ENCODE data around the gene OR1C1. TPM values are rescaled to one million over a fixed set of nuclear protein-coding genes. Genes with fewer than 3 reads are reported as not detected.
"Not testable (repeated sequence)": the region's sequence is repeated elsewhere in the genome, so short reads cannot be mapped to it uniquely, and the experiment has no call there.

Gene OR1C1, protein sequence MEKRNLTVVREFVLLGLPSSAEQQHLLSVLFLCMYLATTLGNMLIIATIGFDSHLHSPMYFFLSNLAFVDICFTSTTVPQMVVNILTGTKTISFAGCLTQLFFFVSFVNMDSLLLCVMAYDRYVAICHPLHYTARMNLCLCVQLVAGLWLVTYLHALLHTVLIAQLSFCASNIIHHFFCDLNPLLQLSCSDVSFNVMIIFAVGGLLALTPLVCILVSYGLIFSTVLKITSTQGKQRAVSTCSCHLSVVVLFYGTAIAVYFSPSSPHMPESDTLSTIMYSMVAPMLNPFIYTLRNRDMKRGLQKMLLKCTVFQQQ
- total RNA-seq = not detected

DNA sequence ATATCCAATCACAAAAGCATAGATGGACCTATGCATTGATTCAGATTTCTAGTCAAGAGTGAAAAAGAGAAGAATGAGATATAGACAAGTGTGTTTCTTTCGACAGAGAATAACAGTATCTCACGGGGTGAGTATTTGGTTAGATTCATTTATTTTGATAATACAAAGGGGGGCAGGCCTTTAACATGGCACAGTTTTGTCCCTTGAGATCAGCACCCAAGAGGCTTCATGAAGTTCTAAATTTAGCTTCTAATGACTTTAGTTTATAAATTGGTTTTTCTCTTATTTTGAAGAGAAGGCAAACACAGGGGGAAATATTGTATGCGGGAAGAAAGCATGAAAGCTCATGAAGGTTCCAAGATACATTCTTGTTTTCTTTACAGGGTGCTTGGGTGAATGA is at the start of gene OR1C1:
TSS of gene OR1C1 (minus strand) at position 101 of the 400 bp plus-strand sequence. CDS start 2,150 bp downstream, outside the sequence.
- no peak within 1 kb of the TSS for H3K27ac ChIP-seq
- no peaks in the 10 kb centered on the region for H3K27me3 ChIP-seq (replicated peaks; ENCODE audit: insufficient read depth)
- TF ChIP-seq, protein P1, sequence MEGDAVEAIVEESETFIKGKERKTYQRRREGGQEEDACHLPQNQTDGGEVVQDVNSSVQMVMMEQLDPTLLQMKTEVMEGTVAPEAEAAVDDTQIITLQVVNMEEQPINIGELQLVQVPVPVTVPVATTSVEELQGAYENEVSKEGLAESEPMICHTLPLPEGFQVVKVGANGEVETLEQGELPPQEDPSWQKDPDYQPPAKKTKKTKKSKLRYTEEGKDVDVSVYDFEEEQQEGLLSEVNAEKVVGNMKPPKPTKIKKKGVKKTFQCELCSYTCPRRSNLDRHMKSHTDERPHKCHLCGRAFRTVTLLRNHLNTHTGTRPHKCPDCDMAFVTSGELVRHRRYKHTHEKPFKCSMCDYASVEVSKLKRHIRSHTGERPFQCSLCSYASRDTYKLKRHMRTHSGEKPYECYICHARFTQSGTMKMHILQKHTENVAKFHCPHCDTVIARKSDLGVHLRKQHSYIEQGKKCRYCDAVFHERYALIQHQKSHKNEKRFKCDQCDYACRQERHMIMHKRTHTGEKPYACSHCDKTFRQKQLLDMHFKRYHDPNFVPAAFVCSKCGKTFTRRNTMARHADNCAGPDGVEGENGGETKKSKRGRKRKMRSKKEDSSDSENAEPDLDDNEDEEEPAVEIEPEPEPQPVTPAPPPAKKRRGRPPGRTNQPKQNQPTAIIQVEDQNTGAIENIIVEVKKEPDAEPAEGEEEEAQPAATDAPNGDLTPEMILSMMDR (IDR thresholded peaks at IDR 0.05) = no peak
- no peaks in the 10 kb centered on the region for H3K4me1 ChIP-seq (ENCODE audit: control insufficient read depth in 1 of 2, low read depth in 2 of 2)
- no peak within 1 kb of the TSS for H3K4me3 ChIP-seq
- ATAC-seq (ENCODE audit: insufficient number of reproducible peaks, low FRiP score, low read depth) = no peak
- H3K9me3 ChIP-seq = no peaks in the 10 kb centered on the region
- H3K36me3 ChIP-seq = no peaks in the 10 kb centered on the region
- no peak for DNase-seq (ENCODE audit: low spot score)

DNA sequence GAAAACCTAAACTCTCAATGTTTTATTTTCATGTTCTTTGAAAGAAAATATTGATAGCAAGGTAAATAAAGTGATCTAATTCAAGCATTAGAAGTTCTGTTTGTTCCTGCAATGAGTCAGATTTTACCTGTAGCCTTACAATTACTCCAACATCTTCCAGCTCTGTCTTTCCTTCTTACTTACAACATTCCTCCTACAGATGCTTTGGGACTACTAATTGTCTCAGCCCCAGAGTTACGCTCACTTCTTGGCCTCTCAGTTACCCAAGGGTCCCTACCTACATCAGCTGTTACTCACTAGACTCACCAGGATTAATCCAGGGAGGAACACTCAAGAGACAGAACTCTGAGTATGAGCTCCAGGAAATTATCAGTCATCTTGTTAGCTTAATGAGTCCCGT is 37.2 kb upstream of the OR1C1 start:
- DNase-seq (ENCODE audit: low spot score) = no peak

DNA sequence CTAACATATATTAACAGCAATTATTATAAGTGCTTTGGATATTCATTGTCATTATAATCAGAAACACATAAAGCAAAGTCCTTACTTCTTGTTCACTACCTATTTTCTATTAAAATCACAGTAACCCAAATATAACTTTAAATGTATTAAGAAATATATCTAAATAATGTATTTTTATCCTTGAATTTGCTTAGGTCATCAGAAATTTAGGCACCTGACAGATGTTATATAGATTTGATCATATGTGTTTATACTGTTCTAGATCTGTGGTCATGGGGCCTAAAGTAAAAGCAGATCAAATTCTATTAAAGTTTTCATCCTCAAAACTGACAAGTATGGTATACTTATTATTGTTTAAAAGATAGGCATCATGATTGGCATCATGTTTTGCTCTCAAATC is 9.2 kb upstream of the OR1C1 start:
- Histone ChIP-seq H3K9me3 (no peaks in the 10 kb centered on the region), H3K27ac (no peak overlapping the region), H3K4me1 (ENCODE audit: control insufficient read depth in 1 of 2, low read depth in 2 of 2) (no peaks in the 10 kb centered on the region), H3K27me3 (replicated peaks; ENCODE audit: insufficient read depth) (no peaks in the 10 kb centered on the region), H3K36me3 (no peaks in the 10 kb centered on the region), H3K4me3 (no peak overlapping the region)
- TF ChIP-seq, protein P1 (IDR thresholded peaks at IDR 0.05) = no peak
- DNase-seq (ENCODE audit: low spot score) (no peak), ATAC-seq (ENCODE audit: insufficient number of reproducible peaks, low FRiP score, low read depth) (no peak)

More for the DNA sequence above, 37.2 kb upstream of the OR1C1 start:
- Histone ChIP-seq H3K4me3 (no peak overlapping the region), H3K36me3 (no peaks in the 10 kb centered on the region), H3K27me3 (replicated peaks; ENCODE audit: insufficient read depth) (no peaks in the 10 kb centered on the region), H3K9me3 (no peaks in the 10 kb centered on the region), H3K27ac (no peak overlapping the region), H3K4me1 (ENCODE audit: control insufficient read depth in 1 of 2, low read depth in 2 of 2) (no peaks in the 10 kb centered on the region)
- TF ChIP-seq, protein P1 (IDR thresholded peaks at IDR 0.05) = no peak
- ATAC-seq (ENCODE audit: insufficient number of reproducible peaks, low FRiP score, low read depth) = no peak

DNA sequence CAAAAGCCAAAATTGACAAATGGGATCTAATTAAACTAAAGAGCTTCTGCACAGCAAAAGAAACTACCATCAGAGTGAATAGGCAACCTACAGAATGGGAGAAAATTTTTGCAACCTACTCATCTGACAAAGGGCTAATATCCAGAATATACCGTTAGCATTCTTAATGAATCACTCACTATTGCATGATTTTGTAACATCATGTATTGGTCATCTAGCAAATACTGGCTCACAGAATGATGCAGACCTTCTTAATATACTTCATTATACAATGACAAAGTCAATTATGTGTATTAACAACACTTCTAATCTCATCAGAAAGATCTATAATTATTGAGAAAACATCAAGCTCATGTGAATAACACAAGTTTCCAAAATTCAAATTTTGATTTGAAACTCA is 6.0 kb downstream of the OR1C1 start:
- not testable (repeated sequence) for H3K27ac ChIP-seq; H3K36me3 ChIP-seq; H3K9me3 ChIP-seq; H3K27me3 ChIP-seq (replicated peaks; ENCODE audit: insufficient read depth); H3K4me1 ChIP-seq (ENCODE audit: control insufficient read depth in 1 of 2, low read depth in 2 of 2); H3K4me3 ChIP-seq; DNase-seq (ENCODE audit: low spot score); ATAC-seq (ENCODE audit: insufficient number of reproducible peaks, low FRiP score, low read depth)

DNA sequence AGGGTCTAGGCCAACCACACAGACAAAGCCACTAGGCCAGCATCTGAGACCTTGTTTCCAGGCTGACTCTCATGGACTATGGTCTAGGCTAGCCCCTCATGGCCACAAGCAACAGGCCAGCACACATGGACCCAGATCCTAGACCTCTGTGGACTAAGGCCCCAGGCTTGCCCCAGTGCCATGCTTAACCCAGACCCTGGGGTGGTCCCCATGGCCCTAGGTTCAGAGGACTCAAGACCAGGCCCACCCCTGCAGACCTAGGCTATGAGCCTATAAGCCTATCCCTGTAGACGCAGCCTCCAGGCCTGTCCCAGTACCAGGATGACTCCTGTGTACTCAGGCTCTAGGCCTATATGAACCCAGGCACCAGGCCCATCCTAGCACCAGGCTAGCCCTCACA is 10.5 kb downstream of the OR1C1 start:
- H3K4me1 ChIP-seq (ENCODE audit: control insufficient read depth in 1 of 2, low read depth in 2 of 2) = no peaks in the 10 kb centered on the region
- H3K27ac ChIP-seq = no peak overlapping the region
- peaks cover 4% of the 10 kb centered on the region for H3K9me3 ChIP-seq
- no peaks in the 10 kb centered on the region for H3K36me3 ChIP-seq
- no peak overlapping the region for H3K4me3 ChIP-seq
- ATAC-seq (ENCODE audit: insufficient number of reproducible peaks, low FRiP score, low read depth) (no peak), DNase-seq (ENCODE audit: low spot score) (no peak)
- TF ChIP-seq, protein P1 (IDR thresholded peaks at IDR 0.05) = no peak
- H3K27me3 ChIP-seq (replicated peaks; ENCODE audit: insufficient read depth) = no peaks in the 10 kb centered on the region

DNA sequence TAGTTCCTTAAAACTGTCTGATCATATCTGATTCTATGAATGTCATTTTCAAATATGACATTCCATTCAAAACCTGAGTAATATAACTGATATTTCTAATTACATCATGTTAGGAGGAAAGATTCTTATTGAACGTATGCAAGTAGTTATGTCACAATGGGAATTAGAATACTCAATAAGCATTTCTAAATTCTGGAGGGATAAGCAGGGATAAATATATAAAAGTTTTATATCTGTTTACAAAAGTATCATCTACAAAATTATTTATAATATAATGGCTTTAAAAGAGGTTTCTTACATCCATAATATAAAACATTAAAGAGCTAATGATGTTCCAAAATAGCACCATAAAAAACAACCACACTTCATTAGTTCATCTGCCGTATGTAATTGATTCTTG is 12.3 kb downstream of the OR1C1 start, which contains the start of gene OR14A2:
TSS of gene OR14A2 (minus strand) at position 101 of the 400 bp plus-strand sequence.
- H3K9me3 ChIP-seq = peaks cover 4% of the 10 kb centered on the region
- H3K4me1 ChIP-seq (ENCODE audit: control insufficient read depth in 1 of 2, low read depth in 2 of 2) = no peaks in the 10 kb centered on the region
- TF ChIP-seq, protein P1 (IDR thresholded peaks at IDR 0.05) = no peak
- H3K36me3 ChIP-seq = no peaks in the 10 kb centered on the region
- ATAC-seq (ENCODE audit: insufficient number of reproducible peaks, low FRiP score, low read depth) (no peak), DNase-seq (ENCODE audit: low spot score) (no peak)
- H3K4me3 ChIP-seq = no peak within 1 kb of the TSS
- no peak within 1 kb of the TSS for H3K27ac ChIP-seq
- no peaks in the 10 kb centered on the region for H3K27me3 ChIP-seq (replicated peaks; ENCODE audit: insufficient read depth)

All from thoracic aorta (tissue), 2 donors.